ENCODE results near the gene C2CD3.

The C2CD3 gene

DNA sequence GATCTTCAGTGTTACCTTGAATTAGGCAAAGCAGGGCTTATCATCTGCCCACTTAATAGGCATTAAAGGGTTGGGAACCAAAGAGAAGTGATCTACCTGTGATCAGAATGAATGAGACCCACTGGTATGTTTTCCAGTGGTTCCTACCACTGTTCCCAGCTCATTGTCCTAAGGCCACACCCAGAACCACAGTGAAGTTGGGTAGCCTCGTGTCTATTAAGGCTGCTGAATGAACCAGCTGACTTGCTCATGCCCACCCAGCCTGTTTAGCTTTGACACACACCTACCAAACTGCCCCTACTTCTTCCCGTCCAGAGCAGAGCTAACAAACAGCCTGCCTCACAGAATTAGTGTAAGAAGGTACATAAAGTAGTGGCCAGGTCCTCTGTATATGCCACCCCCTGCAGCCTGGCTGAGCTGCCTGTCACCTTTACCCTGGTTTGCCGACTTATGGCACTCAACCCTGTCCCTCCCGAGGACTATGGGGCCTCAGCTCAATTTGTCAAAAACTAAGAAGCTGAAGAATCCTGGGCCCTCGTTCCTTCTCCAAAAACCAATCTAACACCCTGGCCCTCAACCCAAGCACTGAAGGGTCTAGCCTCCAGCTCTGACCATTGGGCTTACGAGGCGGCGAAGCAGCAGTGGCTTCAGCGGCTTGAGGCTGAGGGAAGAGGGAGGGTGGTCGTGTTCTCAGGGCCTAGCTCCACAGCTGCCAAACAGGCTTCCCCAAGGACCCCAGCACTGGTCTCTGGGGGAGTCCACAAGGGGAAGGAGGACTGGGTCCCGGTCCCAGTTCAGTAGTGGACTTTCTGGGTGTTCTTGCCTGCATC, 198.0 kb downstream of the C2CD3 start:
- TF ChIP-seq, protein P1, sequence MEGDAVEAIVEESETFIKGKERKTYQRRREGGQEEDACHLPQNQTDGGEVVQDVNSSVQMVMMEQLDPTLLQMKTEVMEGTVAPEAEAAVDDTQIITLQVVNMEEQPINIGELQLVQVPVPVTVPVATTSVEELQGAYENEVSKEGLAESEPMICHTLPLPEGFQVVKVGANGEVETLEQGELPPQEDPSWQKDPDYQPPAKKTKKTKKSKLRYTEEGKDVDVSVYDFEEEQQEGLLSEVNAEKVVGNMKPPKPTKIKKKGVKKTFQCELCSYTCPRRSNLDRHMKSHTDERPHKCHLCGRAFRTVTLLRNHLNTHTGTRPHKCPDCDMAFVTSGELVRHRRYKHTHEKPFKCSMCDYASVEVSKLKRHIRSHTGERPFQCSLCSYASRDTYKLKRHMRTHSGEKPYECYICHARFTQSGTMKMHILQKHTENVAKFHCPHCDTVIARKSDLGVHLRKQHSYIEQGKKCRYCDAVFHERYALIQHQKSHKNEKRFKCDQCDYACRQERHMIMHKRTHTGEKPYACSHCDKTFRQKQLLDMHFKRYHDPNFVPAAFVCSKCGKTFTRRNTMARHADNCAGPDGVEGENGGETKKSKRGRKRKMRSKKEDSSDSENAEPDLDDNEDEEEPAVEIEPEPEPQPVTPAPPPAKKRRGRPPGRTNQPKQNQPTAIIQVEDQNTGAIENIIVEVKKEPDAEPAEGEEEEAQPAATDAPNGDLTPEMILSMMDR (IDR thresholded peaks at IDR 0.05; ENCODE audit: low read depth, low read length, missing control alignments): no peak
- in situ Hi-C loops (cut with HindIII; ENCODE audit: low pct_ligation_motif_present, low sequenced_read_pairs): no loop called here
- Histone ChIP-seq H3K4me3 (ENCODE audit: low read depth, low read length) (no peak overlapping the region), H3K27ac (no peak overlapping the region), H3K36me3 (replicated peaks) (no peaks in the 10 kb centered on the region), H3K27me3 (replicated peaks) (no peaks in the 10 kb centered on the region)
- no peak for DNase-seq

GRCh38 chr11:73972187-73972586, 198.6 kb downstream of the C2CD3 start:
- TF ChIP-seq, protein P1 (IDR thresholded peaks at IDR 0.05; ENCODE audit: low read depth, low read length, missing control alignments): no peak
- Histone ChIP-seq H3K4me3 (ENCODE audit: low read depth, low read length) (no peak overlapping the region), H3K36me3 (replicated peaks) (no peaks in the 10 kb centered on the region), H3K27me3 (replicated peaks) (no peaks in the 10 kb centered on the region), H3K27ac (no peak overlapping the region)
- in situ Hi-C loops (cut with HindIII; ENCODE audit: low pct_ligation_motif_present, low sequenced_read_pairs): no loop called here
- no peak for DNase-seq

DNA sequence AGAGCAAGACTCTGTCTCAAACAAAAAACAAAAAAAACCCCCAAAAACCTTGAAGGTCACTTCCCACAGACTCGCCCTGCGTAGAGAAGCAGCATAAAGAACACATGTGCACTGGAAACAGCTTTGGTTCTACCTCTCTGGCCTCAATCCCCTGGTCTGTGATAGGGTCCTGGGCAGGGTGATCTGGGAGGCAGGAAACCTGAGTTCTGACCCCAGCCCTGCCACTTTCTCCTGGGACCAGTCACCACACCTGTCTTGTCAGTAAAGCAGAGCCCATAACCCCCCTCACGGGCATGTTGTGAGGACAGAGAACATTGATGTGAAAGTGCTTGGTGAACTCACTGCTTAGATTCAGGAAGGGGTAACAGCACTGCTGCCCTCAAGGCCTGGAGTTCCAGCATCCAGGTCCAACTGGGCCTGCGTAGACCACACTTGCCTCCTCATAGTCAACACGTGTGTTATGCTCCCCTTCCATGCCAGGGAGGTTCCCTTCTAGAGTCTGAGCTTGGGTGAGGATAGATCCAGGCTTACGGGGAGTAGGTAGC, 199.6 kb downstream of the C2CD3 start:
- Histone ChIP-seq H3K4me3 (ENCODE audit: low read depth, low read length) (no peak overlapping the region), H3K27ac (no peak overlapping the region)
- in situ Hi-C loops (cut with HindIII; ENCODE audit: low pct_ligation_motif_present, low sequenced_read_pairs): no loop called here

DNA sequence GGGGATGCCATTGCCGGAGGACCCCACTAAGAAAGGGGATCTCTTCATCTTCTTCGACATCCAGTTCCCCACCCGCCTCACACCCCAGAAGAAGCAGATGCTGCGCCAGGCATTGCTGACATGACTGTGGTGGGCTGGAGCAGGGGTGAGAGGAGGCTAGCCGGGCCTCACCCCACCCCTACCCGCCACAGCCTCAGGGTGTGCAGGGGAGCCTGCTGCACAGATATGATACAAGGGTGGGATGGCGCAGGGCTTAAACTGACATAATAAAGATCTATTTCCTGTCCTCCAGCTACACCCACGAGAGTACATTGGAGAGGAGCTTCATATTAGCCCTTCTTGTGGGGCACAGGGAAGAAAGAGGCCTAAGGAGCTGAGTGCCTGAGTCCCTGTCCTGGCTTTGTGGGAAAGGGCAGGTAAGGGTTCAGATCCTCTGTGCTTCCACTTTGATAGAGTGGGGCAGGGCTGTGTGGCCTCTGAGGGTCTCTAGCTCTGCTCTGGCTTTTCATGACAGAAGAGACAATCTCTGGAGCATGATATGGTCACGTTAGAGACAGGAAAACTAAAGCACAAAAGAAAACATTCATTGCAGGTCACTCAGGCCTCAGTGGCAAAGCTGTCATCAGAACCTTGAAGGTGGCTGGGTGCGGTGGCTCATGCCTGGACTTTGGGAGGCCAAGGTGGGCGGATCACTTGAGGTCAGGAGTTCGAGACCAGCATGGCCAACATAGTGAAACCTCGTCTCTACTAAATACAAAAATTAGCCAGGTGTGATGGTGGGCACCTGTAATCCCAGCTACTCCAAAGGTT, 200.6 kb downstream of the C2CD3 start:
- DNase-seq: no peak
- Histone ChIP-seq H3K27ac (no peak overlapping the region), H3K4me3 (ENCODE audit: low read depth, low read length) (no peak overlapping the region), H3K27me3 (replicated peaks) (no peaks in the 10 kb centered on the region), H3K36me3 (replicated peaks) (no peaks in the 10 kb centered on the region)
- TF ChIP-seq, protein P1 (IDR thresholded peaks at IDR 0.05; ENCODE audit: low read depth, low read length, missing control alignments): no peak
- in situ Hi-C loops (cut with HindIII; ENCODE audit: low pct_ligation_motif_present, low sequenced_read_pairs): no loop called here

More for the DNA sequence above, 199.6 kb downstream of the C2CD3 start:
- Histone ChIP-seq H3K36me3 (replicated peaks) (no peaks in the 10 kb centered on the region), H3K27me3 (replicated peaks) (no peaks in the 10 kb centered on the region)
- no peak for DNase-seq
- TF ChIP-seq, protein P1 (IDR thresholded peaks at IDR 0.05; ENCODE audit: low read depth, low read length, missing control alignments): no peak

GRCh38 chr11:73969091-73969490, 201.7 kb downstream of the C2CD3 start:
- H3K27ac ChIP-seq: no peak overlapping the region
- in situ Hi-C loops (cut with HindIII; ENCODE audit: low pct_ligation_motif_present, low sequenced_read_pairs): no loop called here
- no peaks in the 10 kb centered on the region for H3K36me3 ChIP-seq (replicated peaks)

More at GRCh38 chr11:73969091-73969490, 201.7 kb downstream of the C2CD3 start:
- no peak overlapping the region for H3K4me3 ChIP-seq (ENCODE audit: low read depth, low read length)
- DNase-seq: no peak
- TF ChIP-seq, protein P1 (IDR thresholded peaks at IDR 0.05; ENCODE audit: low read depth, low read length, missing control alignments): no peak
- H3K27me3 ChIP-seq (replicated peaks): no peaks in the 10 kb centered on the region
